ENCODE measurements around the gene CRISPLD2.
"Not testable (repeated sequence)": the region's sequence is repeated elsewhere in the genome, so short reads cannot be mapped to it uniquely, and the experiment has no call there.

Gene CRISPLD2

GRCh38 chr16:84829168-84829965 lies 9.6 kb downstream of the CRISPLD2 start:
- Histone ChIP-seq H3K4me3 (ENCODE audit: low read depth, low read length) (no peak overlapping the region), H3K27me3 (replicated peaks) (no peaks in the 10 kb centered on the region), H3K27ac (peak overlapping the region; percentile 74), H3K36me3 (replicated peaks) (no peaks in the 10 kb centered on the region)
- peak; percentile 80 for DNase-seq
- TF ChIP-seq, protein P1, sequence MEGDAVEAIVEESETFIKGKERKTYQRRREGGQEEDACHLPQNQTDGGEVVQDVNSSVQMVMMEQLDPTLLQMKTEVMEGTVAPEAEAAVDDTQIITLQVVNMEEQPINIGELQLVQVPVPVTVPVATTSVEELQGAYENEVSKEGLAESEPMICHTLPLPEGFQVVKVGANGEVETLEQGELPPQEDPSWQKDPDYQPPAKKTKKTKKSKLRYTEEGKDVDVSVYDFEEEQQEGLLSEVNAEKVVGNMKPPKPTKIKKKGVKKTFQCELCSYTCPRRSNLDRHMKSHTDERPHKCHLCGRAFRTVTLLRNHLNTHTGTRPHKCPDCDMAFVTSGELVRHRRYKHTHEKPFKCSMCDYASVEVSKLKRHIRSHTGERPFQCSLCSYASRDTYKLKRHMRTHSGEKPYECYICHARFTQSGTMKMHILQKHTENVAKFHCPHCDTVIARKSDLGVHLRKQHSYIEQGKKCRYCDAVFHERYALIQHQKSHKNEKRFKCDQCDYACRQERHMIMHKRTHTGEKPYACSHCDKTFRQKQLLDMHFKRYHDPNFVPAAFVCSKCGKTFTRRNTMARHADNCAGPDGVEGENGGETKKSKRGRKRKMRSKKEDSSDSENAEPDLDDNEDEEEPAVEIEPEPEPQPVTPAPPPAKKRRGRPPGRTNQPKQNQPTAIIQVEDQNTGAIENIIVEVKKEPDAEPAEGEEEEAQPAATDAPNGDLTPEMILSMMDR (IDR thresholded peaks at IDR 0.05; ENCODE audit: low read depth, low read length, missing control alignments) = no peak
- in situ Hi-C loops (cut with HindIII; ENCODE audit: low pct_ligation_motif_present, low sequenced_read_pairs) = no loop called here

- peak overlapping the region; percentile 94 for H3K27ac ChIP-seq
- no peak overlapping the region for H3K4me3 ChIP-seq (ENCODE audit: low read depth, low read length)
- H3K27me3 ChIP-seq (replicated peaks) = no peaks in the 10 kb centered on the region
- TF ChIP-seq, protein P1 (IDR thresholded peaks at IDR 0.05; ENCODE audit: low read depth, low read length, missing control alignments) = no peak
- H3K36me3 ChIP-seq (replicated peaks) = no peaks in the 10 kb centered on the region
- no peak for DNase-seq
- in situ Hi-C loops (cut with HindIII; ENCODE audit: low pct_ligation_motif_present, low sequenced_read_pairs) = no loop called here
These were observed 11.1 kb downstream of the CRISPLD2 start for GRCh38 chr16:84830765-84831384.

DNA sequence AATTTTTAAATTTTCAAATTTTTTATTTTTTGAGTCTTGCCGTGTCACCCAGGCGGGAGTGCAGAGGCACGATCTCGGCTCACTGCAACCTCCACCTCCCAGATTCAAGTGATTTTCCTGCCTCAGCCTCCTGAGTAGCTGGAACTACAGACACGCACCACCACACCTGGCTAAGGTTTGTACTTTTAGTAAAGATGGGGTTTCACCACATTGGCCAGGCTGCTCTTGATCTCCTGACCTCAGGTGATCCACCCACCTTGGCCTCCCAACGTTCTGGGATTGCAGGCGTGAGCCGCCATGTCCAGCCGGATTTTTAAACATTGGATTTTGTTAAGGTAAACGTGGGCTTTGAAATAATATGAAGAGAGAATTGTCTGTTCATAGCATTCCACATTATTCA lies 11.9 kb downstream of the CRISPLD2 start:
- H3K36me3 ChIP-seq (replicated peaks); DNase-seq; in situ Hi-C loops (cut with HindIII; ENCODE audit: low pct_ligation_motif_present, low sequenced_read_pairs); H3K27me3 ChIP-seq (replicated peaks); H3K4me3 ChIP-seq (ENCODE audit: low read depth, low read length): not testable (repeated sequence)
- peak overlapping the region; percentile 94 for H3K27ac ChIP-seq

DNA sequence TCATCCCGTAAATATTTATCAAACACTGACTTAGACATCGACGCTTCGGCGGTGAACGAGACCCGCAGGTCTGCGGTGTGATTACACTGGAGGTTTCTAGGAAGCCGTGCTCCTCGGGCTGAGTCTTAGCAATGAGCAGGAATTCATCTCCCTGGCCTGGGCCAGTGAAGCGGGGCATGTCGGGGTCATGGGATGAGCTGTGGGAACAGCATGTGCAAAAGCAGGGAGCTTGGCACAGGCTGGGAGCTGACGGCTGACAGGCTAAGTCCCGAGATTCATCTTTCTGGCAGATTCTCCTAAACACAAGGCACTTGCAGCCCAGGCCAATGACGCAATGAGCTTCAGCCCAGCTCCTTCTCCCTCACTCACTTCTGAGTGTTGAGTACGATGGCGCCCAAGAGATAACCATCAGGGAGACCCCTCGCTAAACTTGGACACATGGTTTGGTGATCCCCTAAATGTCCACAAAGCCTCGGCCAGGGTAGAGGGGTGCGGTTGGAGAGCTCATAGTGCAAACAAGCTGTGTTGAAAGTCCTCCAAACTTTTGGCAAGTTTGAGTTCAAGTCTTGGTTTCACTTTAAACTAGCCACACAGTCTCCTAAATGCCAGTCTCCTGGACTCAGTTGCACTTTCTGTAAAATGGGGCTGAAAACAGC lies 12.8 kb downstream of the CRISPLD2 start:
- no peaks in the 10 kb centered on the region for H3K36me3 ChIP-seq (replicated peaks)
- H3K4me3 ChIP-seq (ENCODE audit: low read depth, low read length) = no peak overlapping the region
- DNase-seq = peak; percentile 99
- H3K27me3 ChIP-seq (replicated peaks) = no peaks in the 10 kb centered on the region
- peak overlapping the region; percentile 94 for H3K27ac ChIP-seq
- TF ChIP-seq, protein P1 (IDR thresholded peaks at IDR 0.05; ENCODE audit: low read depth, low read length, missing control alignments) = no peak
- in situ Hi-C loops (cut with HindIII; ENCODE audit: low pct_ligation_motif_present, low sequenced_read_pairs) = no loop called here

GRCh38 chr16:84833144-84833500 lies 13.3 kb downstream of the CRISPLD2 start:
- in situ Hi-C loops (cut with HindIII; ENCODE audit: low pct_ligation_motif_present, low sequenced_read_pairs) = no loop called here
- no peak for DNase-seq
- H3K27ac ChIP-seq = peak overlapping the region; percentile 94
- no peaks in the 10 kb centered on the region for H3K36me3 ChIP-seq (replicated peaks)
- no peak overlapping the region for H3K4me3 ChIP-seq (ENCODE audit: low read depth, low read length)
- no peaks in the 10 kb centered on the region for H3K27me3 ChIP-seq (replicated peaks)
- TF ChIP-seq, protein P1 (IDR thresholded peaks at IDR 0.05; ENCODE audit: low read depth, low read length, missing control alignments) = no peak

Data from brain microvascular endothelial cell (primary cell).